ENCODE data around the gene USP19.

- no peak for TF ChIP-seq ELK1 (IDR thresholded peaks at IDR 0.05; ENCODE audit: low read depth, low read length)
- no peak for TF ChIP-seq EP300 (IDR thresholded peaks at IDR 0.05)
- no peak for TF ChIP-seq HOXA7 (CRISPR knock-in tag; IDR thresholded peaks at IDR 0.05)
- TF ChIP-seq, protein P1, sequence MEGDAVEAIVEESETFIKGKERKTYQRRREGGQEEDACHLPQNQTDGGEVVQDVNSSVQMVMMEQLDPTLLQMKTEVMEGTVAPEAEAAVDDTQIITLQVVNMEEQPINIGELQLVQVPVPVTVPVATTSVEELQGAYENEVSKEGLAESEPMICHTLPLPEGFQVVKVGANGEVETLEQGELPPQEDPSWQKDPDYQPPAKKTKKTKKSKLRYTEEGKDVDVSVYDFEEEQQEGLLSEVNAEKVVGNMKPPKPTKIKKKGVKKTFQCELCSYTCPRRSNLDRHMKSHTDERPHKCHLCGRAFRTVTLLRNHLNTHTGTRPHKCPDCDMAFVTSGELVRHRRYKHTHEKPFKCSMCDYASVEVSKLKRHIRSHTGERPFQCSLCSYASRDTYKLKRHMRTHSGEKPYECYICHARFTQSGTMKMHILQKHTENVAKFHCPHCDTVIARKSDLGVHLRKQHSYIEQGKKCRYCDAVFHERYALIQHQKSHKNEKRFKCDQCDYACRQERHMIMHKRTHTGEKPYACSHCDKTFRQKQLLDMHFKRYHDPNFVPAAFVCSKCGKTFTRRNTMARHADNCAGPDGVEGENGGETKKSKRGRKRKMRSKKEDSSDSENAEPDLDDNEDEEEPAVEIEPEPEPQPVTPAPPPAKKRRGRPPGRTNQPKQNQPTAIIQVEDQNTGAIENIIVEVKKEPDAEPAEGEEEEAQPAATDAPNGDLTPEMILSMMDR (IDR thresholded peaks at IDR 0.05) = no peak
- no peak for TF ChIP-seq MAX (IDR thresholded peaks at IDR 0.05)
- TF ChIP-seq CHD4 (IDR thresholded peaks at IDR 0.05; ENCODE audit: borderline replicate concordance) = no peak
- no peak for TF ChIP-seq MAFK (IDR thresholded peaks at IDR 0.05; ENCODE audit: partially characterized antibody)
- no peak for TF ChIP-seq CEBPB (IDR thresholded peaks at IDR 0.05)
- no peak for TF ChIP-seq HDAC2 (IDR thresholded peaks at IDR 0.05)
- no peak for TF ChIP-seq POLR2A (IDR thresholded peaks at IDR 0.05; ENCODE audit: low read length)
- TF ChIP-seq, protein P2, sequence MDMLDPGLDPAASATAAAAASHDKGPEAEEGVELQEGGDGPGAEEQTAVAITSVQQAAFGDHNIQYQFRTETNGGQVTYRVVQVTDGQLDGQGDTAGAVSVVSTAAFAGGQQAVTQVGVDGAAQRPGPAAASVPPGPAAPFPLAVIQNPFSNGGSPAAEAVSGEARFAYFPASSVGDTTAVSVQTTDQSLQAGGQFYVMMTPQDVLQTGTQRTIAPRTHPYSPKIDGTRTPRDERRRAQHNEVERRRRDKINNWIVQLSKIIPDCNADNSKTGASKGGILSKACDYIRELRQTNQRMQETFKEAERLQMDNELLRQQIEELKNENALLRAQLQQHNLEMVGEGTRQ (IDR thresholded peaks at IDR 0.05) = no peak
- TF ChIP-seq BHLHE40 (IDR thresholded peaks at IDR 0.05; ENCODE audit: low read depth, low read length) = no peak
- TF ChIP-seq CHD2 (IDR thresholded peaks at IDR 0.05; ENCODE audit: low read length, partially characterized antibody) = no peak
Measured at GRCh38 chr3:49123687-49124086, 3.1 kb upstream of the USP19 start.

Data from A549 (cell line).